ENCODE results near the gene SLC35A2. TPM values are rescaled to one million over a fixed set of nuclear protein-coding genes. Genes with fewer than 3 reads are reported as not detected.

The SLC35A2 gene
- total RNA-seq = 19.2 TPM

DNA sequence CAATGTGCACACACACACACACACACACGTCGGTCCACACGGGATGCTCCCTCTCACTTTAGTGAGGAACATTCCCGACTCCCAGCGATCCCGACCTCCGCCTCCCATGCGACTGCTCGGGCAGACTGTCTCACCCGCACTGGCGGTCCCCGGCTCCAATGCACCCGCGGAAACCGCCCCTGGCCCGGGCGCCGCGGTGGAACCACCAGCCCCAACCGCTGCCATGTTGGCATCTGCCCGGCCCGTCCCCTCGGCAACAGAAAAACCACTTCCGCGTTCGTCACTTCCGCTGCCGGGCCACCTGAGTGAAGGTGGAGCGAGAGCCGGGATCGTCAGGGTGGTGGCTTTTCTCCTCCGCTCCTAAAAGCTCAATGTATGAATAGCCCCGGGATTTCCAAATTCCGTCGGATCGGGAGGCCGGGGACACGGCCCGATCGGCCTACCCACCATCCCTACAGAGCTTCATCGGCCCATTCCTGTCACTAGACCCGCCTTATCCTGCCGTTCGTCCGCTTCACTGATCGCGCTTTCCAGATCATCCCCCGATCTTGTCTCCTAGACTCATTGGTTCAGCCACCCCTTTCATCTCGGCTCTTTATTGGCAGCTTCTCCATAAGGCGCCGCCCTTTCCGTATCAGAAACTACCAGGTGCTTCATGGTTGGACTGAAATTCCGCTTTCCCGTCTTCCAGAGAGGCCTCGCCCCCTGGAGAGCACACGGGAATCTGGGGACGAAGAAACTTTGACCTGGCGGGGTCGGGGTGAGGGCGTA, at the start of gene SLC35A2:
Gene SLC35A2 (minus strand): TSS at position 235 of the 771 bp plus-strand sequence. CDS start 10 bp downstream, at position 225.
- intact Hi-C loops (cut with DNase I) = no loop called here
- ATAC-seq = peak; percentile 87
- peak; percentile 89 for DNase-seq (ENCODE audit: low spot score)

GRCh38 chrX:48960291-48960690, 48.8 kb upstream of the SLC35A2 start:
- no peak for DNase-seq (ENCODE audit: low spot score)
- no peak for ATAC-seq
- intact Hi-C loops (cut with DNase I) = no loop called here

- ATAC-seq (peak; percentile 2), DNase-seq (ENCODE audit: low spot score) (no peak)
- intact Hi-C loops (cut with DNase I) = no loop called here
Observed at GRCh38 chrX:48958635-48959094, 47.2 kb upstream of the SLC35A2 start.

GRCh38 chrX:48957827-48958634, 46.6 kb upstream of the SLC35A2 start:
- intact Hi-C loops (cut with DNase I) = no loop called here
- ATAC-seq = peak; percentile 96

DNA sequence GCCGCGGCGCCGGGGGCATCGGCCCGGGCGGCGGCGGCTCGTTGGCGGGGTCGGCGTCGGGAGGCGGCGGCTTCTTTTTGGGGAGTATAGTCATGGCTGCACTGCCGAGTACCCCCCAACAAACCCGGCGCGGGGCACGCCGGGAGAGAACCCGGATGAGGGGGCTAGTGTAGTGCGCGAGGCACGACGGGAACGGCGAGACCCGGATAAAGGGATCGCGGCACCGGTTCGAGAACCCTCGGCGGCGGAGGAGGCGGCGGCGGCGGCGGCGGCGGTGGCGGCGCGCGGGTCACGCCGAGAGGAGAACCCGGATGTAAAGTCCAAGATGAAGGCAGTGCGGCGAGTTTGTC, 46.0 kb upstream of the SLC35A2 start, which contains the start of gene OTUD5:
Gene OTUD5 (minus strand): TSS at position 131 of the 350 bp plus-strand sequence. CDS start 37 bp downstream, at position 94.
- ATAC-seq (no peak), DNase-seq (ENCODE audit: low spot score) (peak; percentile 76)
- intact Hi-C loops (cut with DNase I) = no loop called here

More at GRCh38 chrX:48957827-48958634, 46.6 kb upstream of the SLC35A2 start:
- peak; percentile 96 for DNase-seq (ENCODE audit: low spot score)

DNA sequence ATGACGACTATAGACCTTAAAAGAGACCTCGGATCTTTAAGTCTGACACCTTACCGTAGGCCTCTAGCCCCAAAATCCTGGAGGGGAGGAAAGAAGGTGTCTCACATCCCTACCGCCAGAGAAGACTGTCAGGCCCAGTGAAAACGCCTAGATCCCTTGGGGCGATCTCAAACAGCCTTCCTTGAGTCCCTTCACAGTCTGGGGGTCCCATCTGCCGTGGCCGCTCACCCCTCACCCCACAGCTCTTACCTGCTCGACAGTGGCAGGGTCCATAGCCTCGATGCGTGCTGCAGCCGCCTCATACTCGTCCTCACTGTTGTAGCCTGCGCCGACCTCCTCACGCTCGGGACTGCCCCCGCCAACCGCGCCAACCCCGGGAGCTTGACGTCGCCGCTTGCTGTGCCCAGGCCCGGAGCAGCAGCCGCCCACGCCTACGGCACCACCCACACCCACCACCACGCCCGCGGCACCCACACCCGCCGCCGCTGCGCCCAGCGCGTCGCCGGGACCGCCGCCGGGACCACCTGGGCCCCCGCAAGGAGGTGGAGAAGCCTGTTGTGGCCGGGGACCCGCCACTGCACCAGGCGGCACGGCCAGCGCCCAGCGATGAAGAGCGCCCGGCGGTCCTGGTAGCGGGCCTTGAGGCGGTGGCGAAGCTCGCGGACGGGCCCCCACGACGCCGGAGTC, 45.4 kb upstream of the SLC35A2 start:
- no peak for ATAC-seq
- intact Hi-C loops (cut with DNase I) = no loop called here
- DNase-seq (ENCODE audit: low spot score) = no peak

DNA sequence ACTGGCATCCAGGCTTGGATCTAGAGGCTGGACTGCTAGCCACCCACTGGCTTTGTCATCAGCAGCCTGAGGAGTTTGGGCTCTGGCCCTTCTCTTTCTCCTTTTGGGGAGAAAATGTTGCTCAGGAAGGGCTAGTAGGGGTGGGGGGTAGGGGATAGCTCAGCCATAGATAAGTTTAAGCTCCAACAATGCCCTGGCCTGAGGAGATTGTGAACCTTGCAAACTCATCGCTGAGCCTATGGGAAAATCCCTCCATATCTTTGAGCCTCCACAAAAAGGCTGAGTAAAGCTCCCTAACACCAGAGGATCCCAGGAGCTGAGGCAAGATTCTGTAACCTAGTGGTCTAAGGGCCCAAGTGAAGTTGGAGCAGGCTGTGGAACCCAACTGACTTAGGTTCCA, 37.1 kb upstream of the SLC35A2 start:
- no peak for ATAC-seq
- intact Hi-C loops (cut with DNase I) = no loop called here
- DNase-seq (ENCODE audit: low spot score) = no peak

GRCh38 chrX:48945517-48946348, 34.3 kb upstream of the SLC35A2 start:
- peak; percentile 74 for ATAC-seq
- intact Hi-C loops (cut with DNase I) = no loop called here
- peak; percentile 63 for DNase-seq (ENCODE audit: low spot score)

DNA sequence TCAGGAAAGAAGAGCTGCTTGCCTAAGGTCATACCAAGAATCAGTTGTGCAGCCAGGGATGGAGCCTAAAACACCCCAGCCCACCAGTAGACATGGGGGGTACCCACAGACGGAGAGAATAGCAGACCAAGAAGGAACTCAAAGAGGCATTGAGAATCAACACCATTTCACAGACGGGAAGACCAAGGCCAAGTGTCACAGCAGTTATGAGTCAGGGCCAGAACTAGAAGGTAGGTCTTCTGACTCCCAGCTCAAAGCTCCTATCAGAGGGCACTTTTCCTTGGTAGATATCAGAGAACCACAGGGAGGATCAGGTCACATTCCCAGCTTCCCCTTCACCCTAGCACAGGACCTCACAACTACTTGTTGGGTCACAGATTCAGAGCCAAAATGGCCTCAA, 31.4 kb upstream of the SLC35A2 start:
- DNase-seq (ENCODE audit: low spot score) = no peak
- intact Hi-C loops (cut with DNase I) = no loop called here
- ATAC-seq = no peak

DNA sequence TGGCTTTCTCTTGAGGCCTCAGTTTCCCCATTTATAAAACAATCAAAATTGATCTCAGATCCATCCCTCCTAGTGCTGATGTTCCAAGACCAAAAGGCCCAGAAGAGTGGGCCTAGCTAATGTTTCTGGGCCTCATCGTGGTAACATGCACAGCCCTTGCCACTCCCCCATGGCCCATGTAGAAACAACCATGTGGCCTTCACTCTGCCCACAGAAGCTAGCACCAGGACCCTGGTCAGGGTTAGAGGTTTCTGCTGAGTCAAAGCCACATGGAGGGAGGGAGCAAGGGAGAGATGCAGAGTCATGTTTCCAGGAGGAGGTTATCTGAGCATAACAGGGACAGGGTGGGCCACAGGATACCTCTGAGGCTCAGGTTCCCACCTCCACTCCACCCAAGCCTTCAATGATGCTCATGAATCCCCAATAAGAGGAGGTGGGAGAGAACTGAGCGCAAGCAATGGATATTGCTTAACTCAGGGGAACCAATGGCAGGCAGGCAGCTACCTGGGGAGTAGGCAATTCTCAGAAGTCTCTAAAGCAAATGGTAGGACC, 29.0 kb upstream of the SLC35A2 start:
- ATAC-seq (no peak), DNase-seq (ENCODE audit: low spot score) (no peak)
- intact Hi-C loops (cut with DNase I) = no loop called here

- ATAC-seq (no peak), DNase-seq (ENCODE audit: low spot score) (no peak)
- intact Hi-C loops (cut with DNase I) = no loop called here
Observed at GRCh38 chrX:48939524-48940228, 28.2 kb upstream of the SLC35A2 start.

- no peak for ATAC-seq
- DNase-seq (ENCODE audit: low spot score) = no peak
- intact Hi-C loops (cut with DNase I) = no loop called here
Observed at GRCh38 chrX:48938721-48939425, 27.4 kb upstream of the SLC35A2 start.

GRCh38 chrX:48937054-48937907, 25.8 kb upstream of the SLC35A2 start:
- DNase-seq (ENCODE audit: low spot score) (no peak), ATAC-seq (peak; percentile 60)
- intact Hi-C loops (cut with DNase I) = no loop called here

DNA sequence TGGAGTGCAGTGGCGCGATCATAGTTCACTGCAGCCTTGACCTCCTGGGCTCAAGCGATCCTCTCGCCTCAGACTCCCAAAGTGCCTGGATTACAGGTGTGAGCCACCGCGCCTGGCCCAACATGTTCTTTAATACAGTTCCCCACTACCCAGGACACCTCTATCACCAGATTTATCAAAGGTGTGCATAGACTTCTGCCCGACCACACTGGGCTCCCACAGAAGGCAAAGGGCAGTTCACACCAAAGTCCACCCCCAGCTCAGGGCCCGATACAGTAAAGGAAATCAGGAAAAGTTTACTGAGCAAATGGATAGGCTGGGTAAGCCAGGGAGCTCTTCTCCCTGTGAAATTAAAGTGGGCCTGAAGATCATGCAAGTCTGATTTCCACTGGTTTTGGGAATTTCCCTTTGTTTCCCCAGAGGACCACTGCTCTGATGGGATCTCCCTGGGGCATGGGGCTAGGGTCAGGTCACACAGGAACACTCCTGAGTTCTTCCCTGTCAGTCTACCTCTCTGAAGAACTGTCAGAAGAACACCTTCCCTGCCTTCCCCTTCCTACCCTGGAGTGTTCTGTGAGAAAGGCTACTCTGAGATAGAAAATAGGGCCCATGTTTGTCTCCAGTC, 25.1 kb upstream of the SLC35A2 start:
- ATAC-seq (no peak), DNase-seq (ENCODE audit: low spot score) (no peak)
- intact Hi-C loops (cut with DNase I) = no loop called here

DNA sequence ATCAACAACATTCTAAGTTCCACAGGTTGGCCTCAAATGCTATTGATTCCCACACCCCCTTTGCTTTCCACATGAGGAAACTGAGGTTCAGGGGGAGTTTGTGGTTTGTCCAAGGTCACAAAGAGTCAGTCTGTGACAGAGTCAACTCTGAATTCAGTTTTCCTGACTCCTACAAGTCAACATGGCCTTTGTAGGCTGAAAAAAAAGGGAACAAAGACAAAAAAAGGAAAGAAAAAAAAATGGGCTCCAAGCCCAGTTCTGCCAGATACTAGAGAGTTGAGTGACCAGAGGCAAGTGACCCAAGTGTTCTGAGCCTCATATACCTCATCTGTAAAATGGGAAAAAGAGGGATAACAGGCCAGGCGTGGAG, 23.8 kb upstream of the SLC35A2 start:
- DNase-seq (ENCODE audit: low spot score) (no peak), ATAC-seq (no peak)
- intact Hi-C loops (cut with DNase I) = no loop called here
